H9 (cell line): Measurements from ENCODE around the gene YLPM1. TPM values are rescaled to one million over a fixed set of nuclear protein-coding genes. Genes with fewer than 3 reads are reported as not detected.

Source experiments
- DNase-seq: peaks from one replicate; pipeline ENCODE4 v3.0.0-alpha.2; 2017
- H2AFZ ChIP-seq: one replicate; pipeline ENCODE4 v1.6.1; 2013; ENCODE audit warnings: mild to moderate bottlenecking, low read length, control low read depth, moderate library complexity
- H2AK5ac ChIP-seq: 2 replicates; pipeline ENCODE4 v1.6.1; 2013; ENCODE audit warnings: low read length, control low read depth, mixed read lengths; ENCODE audit not compliant: insufficient read length
- H2BK120ac ChIP-seq: one replicate; pipeline ENCODE4 v1.6.1; 2013; ENCODE audit warnings: low read depth, mild to moderate bottlenecking, low read length, control low read depth, inconsistent platforms; ENCODE audit not compliant: poor library complexity, severe bottlenecking
- H2BK12ac ChIP-seq: 2 replicates; pipeline ENCODE4 v1.6.1; 2013; ENCODE audit warnings: low read length, control low read depth, mixed read lengths, low read depth; ENCODE audit not compliant: insufficient read length
- H2BK15ac ChIP-seq: 2 replicates; pipeline ENCODE4 v1.6.1; 2013; ENCODE audit warnings: low read depth, low read length, control low read depth
- H2BK20ac ChIP-seq: one replicate; pipeline ENCODE4 v1.6.1; 2013; ENCODE audit warnings: low read depth, mild to moderate bottlenecking, low read length, control low read depth, inconsistent platforms; ENCODE audit not compliant: poor library complexity, severe bottlenecking
- H2BK5ac ChIP-seq: 2 replicates; pipeline ENCODE4 v1.6.1; 2013; ENCODE audit warnings: low read length, control low read depth, mixed read lengths; ENCODE audit not compliant: insufficient read length
- H3K14ac ChIP-seq: 2 replicates; pipeline ENCODE4 v1.6.1; 2013; ENCODE audit warnings: low read length, control low read depth; ENCODE audit not compliant: insufficient read depth
- H3K18ac ChIP-seq: 2 replicates; pipeline ENCODE4 v1.6.1; 2013; ENCODE audit warnings: low read depth, mild to moderate bottlenecking, mixed read lengths, low read length, control low read depth; ENCODE audit not compliant: insufficient read length
- H3K23ac ChIP-seq: 2 replicates; pipeline ENCODE4 v1.6.1; 2013; ENCODE audit warnings: low read length, control low read depth, mixed read lengths, low read depth; ENCODE audit not compliant: insufficient read length
- H3K23me2 ChIP-seq: 2 replicates; pipeline ENCODE4 v1.6.1; 2013; ENCODE audit warnings: low read depth, mild to moderate bottlenecking, mixed read lengths, low read length, control low read depth; ENCODE audit not compliant: insufficient read length, poor library complexity, severe bottlenecking
- H3K27ac ChIP-seq: 2 replicates; pipeline ENCODE4 v1.5.1; 2013; ENCODE audit warnings: low read length, control low read depth, mixed read lengths, low read depth; ENCODE audit not compliant: insufficient read length
- H3K27me3 ChIP-seq: 2 replicates; pipeline ENCODE4 v1.6.1; 2013; ENCODE audit warnings: low read length, control low read depth, inconsistent platforms; ENCODE audit not compliant: insufficient read depth
- H3K4ac ChIP-seq: 2 replicates; pipeline ENCODE4 v1.6.1; 2013; ENCODE audit warnings: low read depth, mild to moderate bottlenecking, control low read depth, inconsistent platforms, low read length, moderate library complexity
- H3K4me1 ChIP-seq: 2 replicates; pipeline ENCODE4 v1.6.1; 2013; ENCODE audit warnings: low read length, control low read depth, inconsistent platforms; ENCODE audit not compliant: insufficient read depth
- H3K4me2 ChIP-seq: 2 replicates; pipeline ENCODE4 v1.6.1; 2013; ENCODE audit warnings: low read length, control low read depth, mixed read lengths; ENCODE audit not compliant: insufficient read length, insufficient read depth
- H3K56ac ChIP-seq: 2 replicates; pipeline ENCODE4 v1.6.1; 2013; ENCODE audit warnings: low read depth, mild to moderate bottlenecking, mixed read lengths, low read length, control low read depth; ENCODE audit not compliant: insufficient read length
- H3K79me1 ChIP-seq: 2 replicates; pipeline ENCODE4 v1.6.1; 2013; ENCODE audit warnings: low read depth, mild to moderate bottlenecking, moderate library complexity, low read length, control low read depth, inconsistent platforms; ENCODE audit not compliant: insufficient read depth, poor library complexity, severe bottlenecking
- H3K79me2 ChIP-seq: 2 replicates; pipeline ENCODE4 v1.6.1; 2013; ENCODE audit warnings: low read length, control low read depth, inconsistent platforms; ENCODE audit not compliant: insufficient read depth
- H3K9ac ChIP-seq: 2 replicates; pipeline ENCODE4 v1.6.1; 2013; ENCODE audit warnings: low read length, control low read depth, mixed read lengths; ENCODE audit not compliant: insufficient read length; ENCODE audit errors: extremely low read depth
- H3K9me3 ChIP-seq: one replicate; pipeline ENCODE4 v1.6.1; 2013; ENCODE audit warnings: low read depth, low read length, inconsistent platforms; ENCODE audit not compliant: control insufficient read depth
- H3T11ph ChIP-seq: one replicate; pipeline ENCODE4 v1.6.1; 2013; ENCODE audit warnings: mild to moderate bottlenecking, low read length, control low read depth, inconsistent platforms
- H4K20me1 ChIP-seq: one replicate; pipeline ENCODE4 v1.6.1; 2013; ENCODE audit not compliant: control insufficient read depth, insufficient read length, insufficient read depth
- H4K5ac ChIP-seq: 2 replicates; pipeline ENCODE4 v1.6.1; 2013; ENCODE audit warnings: low read depth, mild to moderate bottlenecking, mixed read lengths, low read length, control low read depth; ENCODE audit not compliant: insufficient read length
- H4K8ac ChIP-seq: replicated peaks from 2 replicates; pipeline ENCODE4 v1.6.1; 2013; ENCODE audit warnings: low read length, control low read depth, mixed read lengths, low read depth; ENCODE audit not compliant: insufficient read length
- H4K91ac ChIP-seq: 2 replicates; pipeline ENCODE4 v1.6.1; 2013; ENCODE audit warnings: low read depth, mild to moderate bottlenecking, moderate library complexity, mixed read lengths, low read length, control low read depth; ENCODE audit not compliant: insufficient read length
- H3K27ac Mint-ChIP-seq, 3 experiments: 2 replicates in 2 of 3; 3 replicates in 1 of 3; pipeline ENCODE4 v1.8.0; 2020 to 2021; ENCODE audit warnings: mixed read lengths in 3 of 3, mild to moderate bottlenecking in 1 of 3, moderate library complexity in 1 of 3
- H3K27me3 Mint-ChIP-seq: 2 replicates; pipeline ENCODE4 v1.8.0; 2021; ENCODE audit warnings: low read depth, mild to moderate bottlenecking, moderate library complexity, mixed read lengths
- H3K36me3 Mint-ChIP-seq, 3 experiments: 2 replicates in 2 of 3; 3 replicates in 1 of 3; pipeline ENCODE4 v1.8.0; 2020 to 2021; ENCODE audit warnings: low read depth in 3 of 3, mixed read lengths in 3 of 3; ENCODE audit not compliant: insufficient read depth in 1 of 3
- H3K4me1 Mint-ChIP-seq, 2 experiments: 2 replicates each; pipeline ENCODE4 v1.8.0; 2020; ENCODE audit warnings: mixed read lengths in 2 of 2
- H3K4me3 Mint-ChIP-seq, 2 experiments: 2 replicates in 1 of 2; 3 replicates in 1 of 2; pipeline ENCODE4 v1.8.0; 2020 to 2021; ENCODE audit warnings: mild to moderate bottlenecking in 2 of 2, mixed read lengths in 2 of 2, moderate library complexity in 1 of 2
- H3K9me3 Mint-ChIP-seq, 2 experiments: 2 replicates in 1 of 2; 3 replicates in 1 of 2; pipeline ENCODE4 v1.8.0; 2020; ENCODE audit warnings: mild to moderate bottlenecking in 2 of 2, mixed read lengths in 2 of 2, moderate library complexity in 1 of 2
- WGBS: extraction: QIAGEN DNeasy Blood & Tissue Kit; methylation state at CpG from one replicate; pipeline ENCODE4 v1.1.7; 2013; ENCODE audit warnings: missing lambda C conversion rate, low lambda C conversion rate, mixed read lengths; ENCODE audit not compliant: insufficient read length; ENCODE audit errors: extremely low coverage; 5-methylcytosine and 5-hydroxymethylcytosine counted together
- total RNA-seq: library from RNA; stranded (reverse); gene quantifications from 2 replicates; pipeline ENCODE4 v1.2.1, GENCODE V29; 2021
- TF ChIP-seq, protein P1 (sequence below): fragments of 200-600 bp; sonication (generic); conservative IDR thresholded peaks from 3 replicates; pipeline ENCODE4 v1.8.0; 2021; ENCODE audit warnings: antibody characterized with exemption, mild to moderate bottlenecking

The YLPM1 gene
- total RNA-seq, 1 experiment from 2014 or later: 82.2 TPM

- WGBS: no CpG with 5 or more reads among the region's 3 CpGs
- H3K27me3 ChIP-seq: no peaks in the 10 kb centered on the region
- no peaks in the 10 kb centered on the region for H3K23me2 ChIP-seq
- TF ChIP-seq, protein P1, sequence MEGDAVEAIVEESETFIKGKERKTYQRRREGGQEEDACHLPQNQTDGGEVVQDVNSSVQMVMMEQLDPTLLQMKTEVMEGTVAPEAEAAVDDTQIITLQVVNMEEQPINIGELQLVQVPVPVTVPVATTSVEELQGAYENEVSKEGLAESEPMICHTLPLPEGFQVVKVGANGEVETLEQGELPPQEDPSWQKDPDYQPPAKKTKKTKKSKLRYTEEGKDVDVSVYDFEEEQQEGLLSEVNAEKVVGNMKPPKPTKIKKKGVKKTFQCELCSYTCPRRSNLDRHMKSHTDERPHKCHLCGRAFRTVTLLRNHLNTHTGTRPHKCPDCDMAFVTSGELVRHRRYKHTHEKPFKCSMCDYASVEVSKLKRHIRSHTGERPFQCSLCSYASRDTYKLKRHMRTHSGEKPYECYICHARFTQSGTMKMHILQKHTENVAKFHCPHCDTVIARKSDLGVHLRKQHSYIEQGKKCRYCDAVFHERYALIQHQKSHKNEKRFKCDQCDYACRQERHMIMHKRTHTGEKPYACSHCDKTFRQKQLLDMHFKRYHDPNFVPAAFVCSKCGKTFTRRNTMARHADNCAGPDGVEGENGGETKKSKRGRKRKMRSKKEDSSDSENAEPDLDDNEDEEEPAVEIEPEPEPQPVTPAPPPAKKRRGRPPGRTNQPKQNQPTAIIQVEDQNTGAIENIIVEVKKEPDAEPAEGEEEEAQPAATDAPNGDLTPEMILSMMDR: no peak
- no peaks in the 10 kb centered on the region for H3K4me1 ChIP-seq
- no peak overlapping the region for H3T11ph ChIP-seq
- H3K9me3 Mint-ChIP-seq: no peaks in the 10 kb centered on the region
- H3K4me3 Mint-ChIP-seq: no peak overlapping the region
- H2AFZ ChIP-seq: no peak overlapping the region
- no peak overlapping the region for H3K18ac ChIP-seq
- H2AK5ac ChIP-seq: no peak overlapping the region
- no peak overlapping the region for H2BK120ac ChIP-seq
- H3K14ac ChIP-seq: no peak overlapping the region
- H2BK20ac ChIP-seq: no peak overlapping the region
- no peak overlapping the region for H4K5ac ChIP-seq
- DNase-seq: no peak
- H2BK15ac ChIP-seq: no peak overlapping the region
- no peak overlapping the region for H3K23ac ChIP-seq
- H2BK5ac ChIP-seq: no peak overlapping the region
- H3K9ac ChIP-seq: no peak overlapping the region
- H3K4me2 ChIP-seq: no peak overlapping the region
- no peak overlapping the region for H3K27ac ChIP-seq
- H3K27ac Mint-ChIP-seq: no peak overlapping the region
- H4K91ac ChIP-seq: no peak overlapping the region
- H3K4ac ChIP-seq: no peak overlapping the region
- H3K9me3 ChIP-seq: no peaks in the 10 kb centered on the region
- H3K79me2 ChIP-seq: no peaks in the 10 kb centered on the region
- H4K20me1 ChIP-seq: no peaks in the 10 kb centered on the region
- H3K79me1 ChIP-seq: no peaks in the 10 kb centered on the region
- peaks cover 0 to 5% of the 10 kb centered on the region in 2 experiments; a peak in 1 of 4 replicates for H3K4me1 Mint-ChIP-seq
- no peak overlapping the region for H3K56ac ChIP-seq
- H3K36me3 Mint-ChIP-seq: no peaks in the 10 kb centered on the region
- peaks cover 3% of the 10 kb centered on the region; the same call in 1 of the 2 replicates for H3K27me3 Mint-ChIP-seq
- H2BK12ac ChIP-seq: no peak overlapping the region
- no peak overlapping the region for H4K8ac ChIP-seq
These were observed 98.6 kb downstream of the YLPM1 start for GRCh38 chr14:74861734-74862090.
